ENCODE data around the gene LRRC23. TPM values are rescaled to one million over a fixed set of nuclear protein-coding genes. Genes with fewer than 3 reads are reported as not detected.

LRRC23 gene
- total and polyA plus RNA-seq, 2 of the 4 experiments (the other 2 are of a cell fraction): 11.1 to 11.4 TPM

DNA sequence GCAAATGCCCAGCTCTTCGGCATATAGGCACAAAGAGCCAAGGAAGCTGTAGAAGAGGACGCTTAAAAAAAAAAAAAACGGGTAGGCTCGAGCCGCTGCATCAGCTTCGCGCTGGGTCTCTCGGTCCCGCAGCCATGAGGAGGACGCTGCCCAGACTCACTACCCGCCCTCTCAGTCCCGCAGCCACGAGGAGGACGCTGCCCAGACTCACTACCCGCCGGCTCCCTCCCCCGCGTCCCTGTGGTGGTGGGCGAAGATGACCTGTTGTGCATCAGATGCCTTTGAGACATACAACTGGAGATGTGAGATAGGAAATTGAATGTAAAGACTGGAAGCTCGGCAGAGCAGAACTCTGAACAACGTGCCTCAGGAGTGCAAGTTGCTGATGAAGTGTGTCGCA, 20.1 kb upstream of the LRRC23 start:
- intact Hi-C loops (cut with micrococcal nuclease) (no loop called here), dilution Hi-C loops (cut with HindIII; ENCODE audit: low sequenced_read_pairs, unreplicated experiment) (no loop called here), in situ Hi-C loops (cut with MboI; ENCODE audit: low sequenced_read_pairs) (no loop called here)
- no peak overlapping the region for H4K8ac ChIP-seq (ENCODE audit: low read depth in 2 of 2, low read length in 2 of 2)
- H3K9me3 ChIP-seq (ENCODE audit: control insufficient read depth, insufficient read depth, low read length): no peaks in the 10 kb centered on the region
- ATAC-seq (ENCODE audit: low read depth): no peak
- H2BK20ac ChIP-seq (ENCODE audit: low read depth, low read length): no peak overlapping the region
- H4K91ac ChIP-seq (ENCODE audit: insufficient read depth, low read depth, low read length): no peak overlapping the region
- no peak overlapping the region for H2BK5ac ChIP-seq (ENCODE audit: low read depth, low read length, poor library complexity, severe bottlenecking)
- H4K5ac ChIP-seq (ENCODE audit: low read depth, low read length): no peak overlapping the region
- H2AFZ ChIP-seq (replicated peaks; ENCODE audit: low read length, poor library complexity): no peak overlapping the region
- no peak overlapping the region for H3K4me2 ChIP-seq (ENCODE audit: low read depth, low read length)
- TF ChIP-seq, protein P1, sequence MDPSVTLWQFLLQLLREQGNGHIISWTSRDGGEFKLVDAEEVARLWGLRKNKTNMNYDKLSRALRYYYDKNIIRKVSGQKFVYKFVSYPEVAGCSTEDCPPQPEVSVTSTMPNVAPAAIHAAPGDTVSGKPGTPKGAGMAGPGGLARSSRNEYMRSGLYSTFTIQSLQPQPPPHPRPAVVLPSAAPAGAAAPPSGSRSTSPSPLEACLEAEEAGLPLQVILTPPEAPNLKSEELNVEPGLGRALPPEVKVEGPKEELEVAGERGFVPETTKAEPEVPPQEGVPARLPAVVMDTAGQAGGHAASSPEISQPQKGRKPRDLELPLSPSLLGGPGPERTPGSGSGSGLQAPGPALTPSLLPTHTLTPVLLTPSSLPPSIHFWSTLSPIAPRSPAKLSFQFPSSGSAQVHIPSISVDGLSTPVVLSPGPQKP (IDR thresholded peaks at IDR 0.05; ENCODE audit: borderline replicate concordance, low read depth, low read length): no peak
- TF ChIP-seq MAFK (IDR thresholded peaks at IDR 0.05; ENCODE audit: low read depth, low read length): no peak
- TF ChIP-seq BHLHE40 (IDR thresholded peaks at IDR 0.05; ENCODE audit: low read depth, low read length): no peak
- no peak for TF ChIP-seq NFE2L2 (IDR thresholded peaks at IDR 0.05; ENCODE audit: low read depth, low read length)
- TF ChIP-seq, protein P2, sequence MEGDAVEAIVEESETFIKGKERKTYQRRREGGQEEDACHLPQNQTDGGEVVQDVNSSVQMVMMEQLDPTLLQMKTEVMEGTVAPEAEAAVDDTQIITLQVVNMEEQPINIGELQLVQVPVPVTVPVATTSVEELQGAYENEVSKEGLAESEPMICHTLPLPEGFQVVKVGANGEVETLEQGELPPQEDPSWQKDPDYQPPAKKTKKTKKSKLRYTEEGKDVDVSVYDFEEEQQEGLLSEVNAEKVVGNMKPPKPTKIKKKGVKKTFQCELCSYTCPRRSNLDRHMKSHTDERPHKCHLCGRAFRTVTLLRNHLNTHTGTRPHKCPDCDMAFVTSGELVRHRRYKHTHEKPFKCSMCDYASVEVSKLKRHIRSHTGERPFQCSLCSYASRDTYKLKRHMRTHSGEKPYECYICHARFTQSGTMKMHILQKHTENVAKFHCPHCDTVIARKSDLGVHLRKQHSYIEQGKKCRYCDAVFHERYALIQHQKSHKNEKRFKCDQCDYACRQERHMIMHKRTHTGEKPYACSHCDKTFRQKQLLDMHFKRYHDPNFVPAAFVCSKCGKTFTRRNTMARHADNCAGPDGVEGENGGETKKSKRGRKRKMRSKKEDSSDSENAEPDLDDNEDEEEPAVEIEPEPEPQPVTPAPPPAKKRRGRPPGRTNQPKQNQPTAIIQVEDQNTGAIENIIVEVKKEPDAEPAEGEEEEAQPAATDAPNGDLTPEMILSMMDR (conservative IDR thresholded peaks at IDR 0.05; ENCODE audit: low read depth, low read length): no peak
- no peak for TF ChIP-seq MAZ (IDR thresholded peaks at IDR 0.05; ENCODE audit: borderline replicate concordance, low read depth, low read length)
- H2BK120ac ChIP-seq (ENCODE audit: low read depth, low read length): no peak overlapping the region
- no peak overlapping the region for H2AK5ac ChIP-seq (ENCODE audit: low read depth, low read length)
- H3K18ac ChIP-seq (ENCODE audit: low read depth, low read length): no peak overlapping the region
- no peak overlapping the region for H3K27ac ChIP-seq (ENCODE audit: insufficient read depth, low read length)
- no peaks in the 10 kb centered on the region for H3K4me1 ChIP-seq (ENCODE audit: control insufficient read depth, insufficient read depth, low read length)
- H3K79me1 ChIP-seq (ENCODE audit: low read depth in 1 of 2, low read length in 2 of 2): peaks cover 4 to 5% of the 10 kb centered on the region in 2 experiments; a peak in 2 of 4 replicates
- WGBS, 2 experiments (ENCODE audit: extremely low coverage in 2 of 2, insufficient read length in 1 of 2): 61% methylated on average over 13 of the region's 22 CpGs; no CpG with 5 or more reads in 1 of the 2 experiments
- peaks cover 17% of the 10 kb centered on the region for H3K36me3 ChIP-seq (ENCODE audit: control insufficient read depth, insufficient read depth, low read length)
- no peak overlapping the region for H3K56ac ChIP-seq (ENCODE audit: extremely low read depth, insufficient read depth, low read length)
- no peak for DNase-seq
- no peak overlapping the region for H3K4me3 ChIP-seq (ENCODE audit: insufficient read depth, low read depth, low read length)
- no peaks in the 10 kb centered on the region for H4K20me1 ChIP-seq (ENCODE audit: insufficient read depth, low read length)
- H2BK15ac ChIP-seq (ENCODE audit: low read depth, low read length): no peak overlapping the region
- H3K4ac ChIP-seq (ENCODE audit: low read depth, low read length): no peak overlapping the region
- no TSS peak for BruUV-seq (replicated peaks)
- no peak overlapping the region for H3K14ac ChIP-seq (replicated peaks; ENCODE audit: low read depth, low read length)
- ChIA-PET POLR2A (ENCODE audit: unreplicated experiment) (no interaction called here), CTCF (interaction anchor here (1.8 kb wide), 1 partner anchor 12 kb away, joined by 5 read pairs; the partner anchor contains the start of gene SPSB2)
- H3K9ac ChIP-seq (ENCODE audit: low read depth, low read length): no peak overlapping the region
- H3K23ac ChIP-seq (ENCODE audit: low read depth, low read length): no peak overlapping the region
- H3K27me3 ChIP-seq (ENCODE audit: control insufficient read depth, insufficient read depth, low read length): no peaks in the 10 kb centered on the region
- 0 out of 2 replicates have a peak, but pooled peaks cover 8% of the 10 kb centered on the region for H3K9me1 ChIP-seq (ENCODE audit: insufficient read depth, low read length)
- H2AK9ac ChIP-seq (replicated peaks; ENCODE audit: low read depth, low read length, poor library complexity): no peak overlapping the region
